Adrenal gland (tissue), 12 donors: Measurements from ENCODE around the gene MARCHF3. TPM values are rescaled to one million over a fixed set of nuclear protein-coding genes. Genes with fewer than 3 reads are reported as not detected.
A peak's percentile ranks its signal among the peaks of the same experiment; 100 is the strongest.

Experiments
- DNase-seq, 7 donors: peaks; one replicate each; pipeline ENCODE4 v3.0.0-alpha.2; 2019 to 2020
- H3K27ac ChIP-seq, 5 donors: fragments of 200-600 bp; sonication (generic) in 4 of 5; 1 replicate in 3 of 5; 2 replicates in 2 of 5; pipeline versions ENCODE4 v1.5.1 to v1.8.0; 2016 to 2020; ENCODE audit warnings: mild to moderate bottlenecking in 1 of 5
- H3K27me3 ChIP-seq: fragments of 200-600 bp; 2 replicates; pipeline ENCODE4 v1.8.0; 2021
- H3K36me3 ChIP-seq, 2 donors: fragments of 200-600 bp; replicated peaks in 1 of 2; 1 replicate in 1 of 2; 2 replicates in 1 of 2; pipeline versions ENCODE4 v1.5.1 to v1.8.0; 2018 to 2022
- H3K4me1 ChIP-seq, 2 donors: fragments of 200-600 bp; replicated peaks in 1 of 2; 1 replicate in 1 of 2; 2 replicates in 1 of 2; pipeline versions ENCODE4 v1.5.1 to v1.8.0; 2018 to 2021
- H3K4me3 ChIP-seq, 4 donors: fragments of 200-600 bp; sonication (generic) in 3 of 4; one replicate each; pipeline ENCODE4 v1.5.1; 2016 to 2018
- H3K9me3 ChIP-seq, 3 donors: fragments of 200-600 bp; sonication (generic) in 1 of 3; replicated peaks in 1 of 3; 1 replicate in 2 of 3; 2 replicates in 1 of 3; pipeline versions ENCODE4 v1.5.1 to v1.8.0; 2016 to 2021
- CTCF ChIP-seq, 6 experiments: fragments of 450-650 bp in 4 of 6; fragments of 200-600 bp in 2 of 6; sonication (generic) in 1 of 6; IDR thresholded peaks; 1 replicate in 5 of 6; 2 replicates in 1 of 6; pipeline versions ENCODE4 v1.5.1 to v1.8.0; 2016 to 2021; ENCODE audit warnings: antibody characterized with exemption in 6 of 6, mild to moderate bottlenecking in 2 of 6, moderate library complexity in 1 of 6
- POLR2A ChIP-seq, 2 donors: fragments of 450-650 bp; IDR thresholded peaks; one replicate each; pipeline ENCODE4 v1.6.1; 2017; ENCODE audit warnings: antibody characterized with exemption in 2 of 2, mild to moderate bottlenecking in 2 of 2, moderate library complexity in 1 of 2
- WGBS, 4 donors: extraction: QIAGEN DNeasy Blood & Tissue Kit in 2 of 4; methylation state at CpG; one replicate each; pipeline versions ENCODE4 v1.1.5 to v1.1.7; 2013 to 2017; 5-methylcytosine and 5-hydroxymethylcytosine counted together
- intact Hi-C, 2 donors: fragments of 100-400 bp; cut with DNase I; formaldehyde crosslinking; loops; one replicate each; pipeline versions ENCODE4 v1.14.1 to v1.15.0; 2022 to 2023
- polyA plus RNA-seq, 3 donors: library from polyadenylated mRNA; stranded (reverse); fragments of 200-250 nt in 2 of 3; fragments of 350-450 nt in 1 of 3; fragmentation: Illumina TruSeq in 1 of 3; extraction: RNeasy Lipid Tissue Mini Kit (QIAGEN cat#74804) in 1 of 3; gene quantifications; one replicate each; pipeline ENCODE4 v1.2.3, GENCODE V29; 2013 to 2014
- total RNA-seq, 9 donors: library from RNA; depleted of rRNA in 4 of 9; stranded (reverse); fragments of >200 nt in 4 of 9; fragments of 120-200 nt in 1 of 9; fragmentation: NEBNext Ultra II Directional in 1 of 9; extraction: Animal tissue kit (Norgen Biotek cat#: 25700) in 1 of 9; gene quantifications; one replicate each; pipeline versions ENCODE4 v1.1.0 to v1.2.4, GENCODE V29; 2013 to 2023
- donor health status: healthy with polysubstance abuse.
- donor health status: Bipolar disorder and iron deficiency.
- donor health status: DM: yes; HTN: yes; CAD: no.
- donor health status: DM: no; HTN: no; CAD: no.
- donor health status: DM: no; HTN: no; CAD: no.
- donor health status: DM: yes; HTN: yes; CAD: no.

The MARCHF3 gene
- total and polyA plus RNA-seq, 12 donors: 3.9 to 48.9 (median 12.2) TPM

GRCh38 chr5:127046343-127047072, 16.1 kb upstream of the MARCHF3 start:
- Histone ChIP-seq H3K36me3 (no peaks in the 10 kb centered on the region), H3K27me3 (no peaks in the 10 kb centered on the region), H3K4me3 (no peak overlapping the region), H3K4me1 (no peaks in the 10 kb centered on the region), H3K9me3 (no peaks in the 10 kb centered on the region), H3K27ac (no peak overlapping the region)
- TF ChIP-seq POLR2A (IDR thresholded peaks at IDR 0.05) (no peak), CTCF (IDR thresholded peaks at IDR 0.05) (no peak)
- peak in 1 of 7 donors; percentile 36 for DNase-seq
- intact Hi-C loops: no loop called here
- WGBS, 4 donors: 87 to 90% (median 89%) methylated on average over 4 of the region's 4 CpGs

GRCh38 chr5:127042593-127042992, 12.2 kb upstream of the MARCHF3 start:
- H3K27me3 ChIP-seq: no peaks in the 10 kb centered on the region
- H3K4me1 ChIP-seq: no peaks in the 10 kb centered on the region
- H3K36me3 ChIP-seq: no peaks in the 10 kb centered on the region
- H3K9me3 ChIP-seq: no peaks in the 10 kb centered on the region
- no peak for DNase-seq
- intact Hi-C loops: no loop called here
- no peak overlapping the region for H3K27ac ChIP-seq
- TF ChIP-seq POLR2A (IDR thresholded peaks at IDR 0.05): no peak
- peak; percentile 7 to 30 (median 16) for TF ChIP-seq CTCF (IDR thresholded peaks at IDR 0.05)
- 92 to 100% (median 93%) methylated on average over 2 of the region's 2 CpGs for WGBS, 4 donors
- H3K4me3 ChIP-seq: no peak overlapping the region

GRCh38 chr5:127041571-127041970, 11.2 kb upstream of the MARCHF3 start:
- H3K27me3 ChIP-seq: no peaks in the 10 kb centered on the region

More at GRCh38 chr5:127041571-127041970, 11.2 kb upstream of the MARCHF3 start:
- WGBS, 4 donors: 65 to 80% (median 72%) methylated on average over 3 of the region's 3 CpGs
- Histone ChIP-seq H3K4me1 (no peaks in the 10 kb centered on the region), H3K36me3 (no peaks in the 10 kb centered on the region), H3K27ac (peak overlapping the region in 2 of 5 donors; percentile 9 to 27), H3K4me3 (no peak overlapping the region), H3K9me3 (no peaks in the 10 kb centered on the region)
- intact Hi-C loops: no loop called here
- DNase-seq: no peak
- TF ChIP-seq CTCF (IDR thresholded peaks at IDR 0.05) (no peak), POLR2A (IDR thresholded peaks at IDR 0.05) (no peak)
